ENCODE results near the gene CRADD. TPM values are rescaled to one million over a fixed set of nuclear protein-coding genes. Genes with fewer than 3 reads are reported as not detected.

CRADD gene
- total and polyA plus RNA-seq, 2 donors (not counting 1 experiment from before 2014, with no cell fraction given), result 5.8 to 15.1 TPM

- Mint-ChIP-seq H3K27me3 (no peaks in the 10 kb centered on the region), H3K27ac (no peak overlapping the region), H3K4me3 (no peak overlapping the region), H3K4me1 (peaks cover 13% of the 10 kb centered on the region), H3K9me3 (ENCODE audit: insufficient read depth) (peaks cover 8% of the 10 kb centered on the region)
- H3K27ac ChIP-seq (ENCODE audit: low read length in 2 of 2), result no peak overlapping the region
- no peaks in the 10 kb centered on the region for H3K27me3 ChIP-seq (replicated peaks in 1 of 4; ENCODE audit: control extremely low read depth in 1 of 4, control insufficient read depth in 3 of 4, insufficient read depth in 4 of 4, low read length in 3 of 4)
- H3K4me3 ChIP-seq (ENCODE audit: control extremely low read depth in 1 of 5, extremely low read depth in 1 of 5, insufficient read depth in 1 of 5, low read depth in 2 of 5, low read length in 4 of 5), result no peak overlapping the region
- no peaks in the 10 kb centered on the region for H3K4me1 ChIP-seq (ENCODE audit: control insufficient read depth in 2 of 2, insufficient read depth in 2 of 2, low read length in 2 of 2)
- ChIA-PET POLR2A (no interaction called here), CTCF (no interaction called here)
- H4K20me1 ChIP-seq (ENCODE audit: control insufficient read depth, insufficient read depth, low read length, poor library complexity, severe bottlenecking), result no peaks in the 10 kb centered on the region
- WGBS (ENCODE audit: insufficient coverage), result no CpG with 5 or more reads among the region's 2 CpGs
- H3K79me2 ChIP-seq (ENCODE audit: control insufficient read depth, insufficient read depth, low read length), result peaks cover 17% of the 10 kb centered on the region
- intact Hi-C loops (cut with micrococcal nuclease), result no loop called here
- TF ChIP-seq CTCF (IDR thresholded peaks at IDR 0.05) (no peak), EZH2 (IDR thresholded peaks at IDR 0.05; ENCODE audit: borderline replicate concordance, insufficient read depth, low read depth, low read length, poor library complexity, severe bottlenecking) (no peak)
- no peak overlapping the region for H2AFZ ChIP-seq (ENCODE audit: insufficient read depth, low read depth, low read length, poor library complexity, severe bottlenecking)
- DNase-seq (no peak), ATAC-seq (ENCODE audit: low read depth) (no peak)
- no peak overlapping the region for H3K9ac ChIP-seq (ENCODE audit: low read length)
- H3K9me3 ChIP-seq (ENCODE audit: control extremely low read depth in 1 of 3, control insufficient read depth in 2 of 3, insufficient read depth in 1 of 3, low read length in 2 of 3), result peaks cover 0 to 7% (median 6%) of the 10 kb centered on the region in 3 donors
- no peak overlapping the region for H3K4me2 ChIP-seq (replicated peaks; ENCODE audit: low read depth, low read length, poor library complexity, severe bottlenecking)
- no peaks in the 10 kb centered on the region for H3K36me3 ChIP-seq (replicated peaks in 1 of 2; ENCODE audit: control extremely low read depth in 1 of 2, control insufficient read depth in 1 of 2, extremely low read depth in 1 of 2, insufficient read depth in 2 of 2, low read length in 1 of 2)
Measured at GRCh38 chr12:93706387-93706786, 29.2 kb downstream of the CRADD start.

- 100% methylated on average over 1 of the region's 2 CpGs for WGBS (ENCODE audit: insufficient coverage)
- POLR2A ChIA-PET, result no interaction called here
Measured at GRCh38 chr12:93706824-93707223, 29.6 kb downstream of the CRADD start.

More at GRCh38 chr12:93706824-93707223, 29.6 kb downstream of the CRADD start:
- Mint-ChIP-seq H3K4me1 (peaks cover 13% of the 10 kb centered on the region), H3K9me3 (ENCODE audit: insufficient read depth) (peaks cover 8% of the 10 kb centered on the region), H3K4me3 (no peak overlapping the region), H3K27ac (no peak overlapping the region), H3K27me3 (no peaks in the 10 kb centered on the region)
- H3K27me3 ChIP-seq (replicated peaks in 1 of 4; ENCODE audit: control extremely low read depth in 1 of 4, control insufficient read depth in 3 of 4, insufficient read depth in 4 of 4, low read length in 3 of 4), result no peaks in the 10 kb centered on the region
- H3K4me1 ChIP-seq (ENCODE audit: control insufficient read depth in 2 of 2, insufficient read depth in 2 of 2, low read length in 2 of 2), result no peaks in the 10 kb centered on the region
- TF ChIP-seq EZH2 (IDR thresholded peaks at IDR 0.05; ENCODE audit: borderline replicate concordance, insufficient read depth, low read depth, low read length, poor library complexity, severe bottlenecking), result no peak
- TF ChIP-seq CTCF (IDR thresholded peaks at IDR 0.05), result no peak
- no peak overlapping the region for H3K9ac ChIP-seq (ENCODE audit: low read length)
- no peak overlapping the region for H3K4me3 ChIP-seq (ENCODE audit: control extremely low read depth in 1 of 5, extremely low read depth in 1 of 5, insufficient read depth in 1 of 5, low read depth in 2 of 5, low read length in 4 of 5)
- DNase-seq (no peak), ATAC-seq (ENCODE audit: low read depth) (no peak)
- no peak overlapping the region for H2AFZ ChIP-seq (ENCODE audit: insufficient read depth, low read depth, low read length, poor library complexity, severe bottlenecking)
- no peak overlapping the region for H3K4me2 ChIP-seq (replicated peaks; ENCODE audit: low read depth, low read length, poor library complexity, severe bottlenecking)
- H3K9me3 ChIP-seq (ENCODE audit: control extremely low read depth in 1 of 3, control insufficient read depth in 2 of 3, insufficient read depth in 1 of 3, low read length in 2 of 3), result peaks cover 0 to 7% (median 6%) of the 10 kb centered on the region in 3 donors
- CTCF ChIA-PET, result no interaction called here
- intact Hi-C loops (cut with micrococcal nuclease), result no loop called here
- no peaks in the 10 kb centered on the region for H3K36me3 ChIP-seq (replicated peaks in 1 of 2; ENCODE audit: control extremely low read depth in 1 of 2, control insufficient read depth in 1 of 2, extremely low read depth in 1 of 2, insufficient read depth in 2 of 2, low read length in 1 of 2)
- H4K20me1 ChIP-seq (ENCODE audit: control insufficient read depth, insufficient read depth, low read length, poor library complexity, severe bottlenecking), result no peaks in the 10 kb centered on the region
- peaks cover 17% of the 10 kb centered on the region for H3K79me2 ChIP-seq (ENCODE audit: control insufficient read depth, insufficient read depth, low read length)
- no peak overlapping the region for H3K27ac ChIP-seq (ENCODE audit: low read length in 2 of 2)
